ENCODE data around the gene LRRC4.

The LRRC4 gene

DNA sequence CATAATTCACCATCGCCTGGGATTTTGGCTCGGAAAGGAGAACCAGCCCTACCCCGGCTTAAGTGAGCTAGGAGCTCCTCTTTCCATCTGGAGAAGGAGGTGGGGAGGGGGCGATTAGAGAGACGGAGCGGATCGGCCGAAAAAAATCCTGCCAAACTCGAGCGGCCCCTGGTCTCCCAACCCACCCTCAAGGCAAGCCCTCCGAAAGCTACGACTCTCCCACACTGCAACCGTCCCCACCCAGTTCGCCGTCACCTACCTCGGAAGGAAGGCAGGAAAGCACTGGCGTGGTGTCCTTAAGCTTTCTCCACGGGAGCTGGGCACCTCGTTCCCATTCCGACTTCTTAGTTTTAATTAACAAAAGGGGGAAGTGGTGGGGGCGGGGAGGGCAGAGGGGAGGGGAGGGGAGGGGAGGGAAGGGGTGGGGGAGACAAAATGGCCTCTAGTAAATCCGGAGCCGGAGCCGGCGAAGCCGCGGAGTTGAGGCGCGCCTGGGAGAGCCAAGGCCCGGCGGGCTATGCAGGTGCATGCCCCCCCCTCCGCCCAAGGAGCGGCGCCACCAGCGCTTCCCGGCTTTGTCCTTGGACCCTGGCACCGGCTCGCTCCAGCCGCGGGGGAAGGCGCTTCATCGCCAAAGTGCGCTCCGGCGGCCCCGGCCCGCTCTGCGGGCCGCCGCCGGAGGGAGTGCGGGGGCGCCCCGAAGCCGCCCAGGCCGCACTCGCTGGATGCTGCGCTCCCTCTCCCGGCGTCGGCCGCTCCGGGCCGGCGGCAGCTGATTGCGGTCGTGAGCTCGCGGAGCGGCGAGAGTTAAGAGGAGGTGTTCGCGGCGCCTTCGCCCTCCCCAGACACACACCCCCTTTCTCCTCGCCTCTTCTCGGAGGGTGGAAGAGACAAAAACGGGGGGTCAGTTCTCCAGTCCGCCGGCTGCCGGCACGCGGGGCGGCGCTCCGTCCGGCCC, at the start of gene LRRC4:
LRRC4 (minus strand) TSS at position 784 of the 958 bp plus-strand sequence. CDS start 797 bp downstream, outside the sequence.
- in situ Hi-C loops (cut with MboI; ENCODE audit: low pct_unique_long_range_greater_than_20kb, low sequenced_read_pairs) = no loop called here
- DNase-seq = no peak

- in situ Hi-C loops (cut with MboI; ENCODE audit: low pct_unique_long_range_greater_than_20kb, low sequenced_read_pairs) = no loop called here
- DNase-seq = no peak
Measured at GRCh38 chr7:128080169-128080568, 48.9 kb upstream of the LRRC4 start.

GRCh38 chr7:128078309-128078708, 47.1 kb upstream of the LRRC4 start:
- DNase-seq = no peak
- in situ Hi-C loops (cut with MboI; ENCODE audit: low pct_unique_long_range_greater_than_20kb, low sequenced_read_pairs) = no loop called here

- in situ Hi-C loops (cut with MboI; ENCODE audit: low pct_unique_long_range_greater_than_20kb, low sequenced_read_pairs) = no loop called here
- DNase-seq = peak; percentile 18
Measured at GRCh38 chr7:128076796-128077271, 45.6 kb upstream of the LRRC4 start.

DNA sequence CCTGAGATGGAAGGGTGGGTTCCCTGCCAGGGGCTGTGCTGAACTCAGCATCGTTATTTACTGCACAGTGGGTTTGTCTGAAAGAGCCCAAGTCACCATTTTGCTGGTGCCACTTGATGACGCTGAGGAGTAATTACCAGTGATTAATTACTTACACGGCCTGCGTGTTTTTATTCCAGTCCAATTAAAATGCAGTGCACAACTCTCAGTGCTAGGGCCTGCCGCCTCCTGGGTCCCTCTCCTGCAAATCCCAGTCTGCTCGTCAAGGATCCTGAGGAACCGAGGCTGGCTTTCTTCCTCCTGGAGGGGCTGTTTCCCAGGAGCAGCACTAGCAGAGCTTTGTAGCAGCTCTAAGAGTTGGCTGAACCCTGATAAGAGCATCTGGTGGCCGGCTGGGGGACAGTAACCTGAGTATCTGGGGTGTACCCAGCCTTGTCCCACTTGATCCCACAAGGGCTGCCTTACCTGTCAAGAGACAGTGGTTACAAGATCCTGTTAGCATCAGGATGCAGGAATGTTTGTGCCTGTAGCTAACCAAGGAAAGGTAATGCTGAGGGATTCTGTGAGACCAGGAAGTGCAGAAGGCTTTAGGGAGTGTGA, 45.1 kb upstream of the LRRC4 start:
- no peak for DNase-seq
- in situ Hi-C loops (cut with MboI; ENCODE audit: low pct_unique_long_range_greater_than_20kb, low sequenced_read_pairs) = no loop called here

- in situ Hi-C loops (cut with MboI; ENCODE audit: low pct_unique_long_range_greater_than_20kb, low sequenced_read_pairs) = no loop called here
- DNase-seq = no peak
Measured at GRCh38 chr7:128075242-128076095, 44.2 kb upstream of the LRRC4 start.

- DNase-seq = no peak
- in situ Hi-C loops (cut with MboI; ENCODE audit: low pct_unique_long_range_greater_than_20kb, low sequenced_read_pairs) = no loop called here
Measured at GRCh38 chr7:128074736-128075135, 43.5 kb upstream of the LRRC4 start.

- no peak for DNase-seq
Measured at GRCh38 chr7:128074336-128074735, 43.1 kb upstream of the LRRC4 start.

GRCh38 chr7:128073671-128074310, 42.6 kb upstream of the LRRC4 start:
- in situ Hi-C loops (cut with MboI; ENCODE audit: low pct_unique_long_range_greater_than_20kb, low sequenced_read_pairs) = no loop called here

More at GRCh38 chr7:128074336-128074735, 43.1 kb upstream of the LRRC4 start:
- in situ Hi-C loops (cut with MboI; ENCODE audit: low pct_unique_long_range_greater_than_20kb, low sequenced_read_pairs) = no loop called here

DNA sequence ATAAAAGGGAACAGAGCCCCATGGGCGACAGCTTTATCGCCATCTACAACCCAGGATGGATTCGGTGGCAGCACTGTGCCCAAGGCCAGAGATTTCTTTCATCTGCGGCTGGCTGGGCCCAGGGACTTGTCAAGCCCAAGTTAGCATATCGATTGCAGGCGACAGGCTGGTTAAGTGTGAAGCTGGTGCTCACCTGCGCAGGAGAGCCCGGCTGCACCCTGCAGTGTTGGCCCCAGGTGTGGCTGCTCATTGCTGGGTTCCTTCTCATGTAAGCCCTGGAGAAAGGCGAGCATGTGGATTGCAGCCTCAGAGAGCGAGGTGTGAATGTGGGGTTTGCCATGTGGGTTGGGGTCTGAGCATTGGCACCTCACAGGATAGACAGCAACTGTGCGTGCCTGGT, 40.6 kb upstream of the LRRC4 start:
- no peak for DNase-seq
- in situ Hi-C loops (cut with MboI; ENCODE audit: low pct_unique_long_range_greater_than_20kb, low sequenced_read_pairs) = no loop called here

More at GRCh38 chr7:128073671-128074310, 42.6 kb upstream of the LRRC4 start:
- DNase-seq = no peak

DNA sequence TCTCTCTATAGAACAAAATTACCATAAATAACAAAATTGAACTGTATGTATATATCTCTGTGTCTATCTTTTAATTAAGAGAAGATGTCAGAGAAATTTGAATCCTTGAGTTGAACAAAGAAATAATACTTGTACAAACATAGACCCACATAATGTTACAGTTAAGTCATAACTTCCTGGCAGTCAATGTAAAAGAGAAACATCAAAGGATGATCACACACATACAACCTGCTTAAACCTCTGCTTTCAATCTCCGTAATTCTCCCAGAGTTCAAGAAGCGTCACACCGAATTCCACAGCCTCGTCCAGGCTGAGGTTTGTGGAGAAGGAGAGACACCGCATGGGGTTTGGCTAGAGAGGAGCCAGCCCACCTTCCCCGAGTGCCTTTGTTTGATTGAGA, 40.1 kb upstream of the LRRC4 start:
- in situ Hi-C loops (cut with MboI; ENCODE audit: low pct_unique_long_range_greater_than_20kb, low sequenced_read_pairs) = no loop called here
- DNase-seq = no peak

DNA sequence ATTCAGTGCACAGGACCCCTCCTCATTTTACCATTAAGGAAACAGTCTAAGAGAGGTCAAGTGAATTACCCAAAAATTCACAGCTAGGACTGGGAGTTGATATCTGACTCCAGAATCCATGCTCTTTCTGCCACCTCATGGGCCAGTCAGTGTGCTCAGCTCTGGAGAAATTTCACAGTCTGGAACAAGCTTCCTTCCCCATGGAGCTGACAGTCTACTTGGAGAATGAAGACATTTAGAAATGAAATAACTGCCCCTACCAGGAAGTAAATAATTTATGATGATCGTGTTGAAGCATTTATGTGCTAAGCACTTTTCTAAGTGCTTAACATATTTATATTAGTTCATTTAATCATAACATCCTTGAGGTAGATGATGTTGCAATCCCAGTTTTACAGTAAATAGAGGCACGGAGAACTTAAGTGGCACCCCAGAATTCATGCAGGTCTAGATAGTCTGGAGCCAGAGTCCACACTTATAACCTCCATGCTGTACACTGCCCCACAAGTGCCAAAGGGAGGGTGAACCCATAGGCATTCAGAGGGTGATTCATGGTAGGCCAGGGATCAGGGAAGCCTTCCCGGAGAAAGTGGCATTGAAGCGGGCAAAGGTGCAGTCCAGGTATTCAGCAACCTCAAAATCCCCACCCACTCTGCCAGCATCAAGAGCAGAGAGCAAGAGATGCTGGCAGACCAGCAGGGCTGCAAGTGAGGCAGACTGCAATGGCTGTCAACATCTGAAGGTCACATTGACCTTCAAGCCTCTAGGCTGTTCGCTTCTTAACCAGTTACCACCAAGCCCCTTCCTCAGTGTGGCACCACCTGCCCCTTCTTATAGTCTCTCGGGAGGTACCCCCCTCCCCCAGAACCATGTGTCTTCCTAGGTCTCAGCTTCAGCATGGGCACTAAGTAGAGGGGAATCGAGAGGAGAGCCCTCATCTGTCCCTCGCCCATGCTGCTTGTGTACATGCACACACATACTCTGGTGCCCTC, 38.4 kb upstream of the LRRC4 start:
- in situ Hi-C loops (cut with MboI; ENCODE audit: low pct_unique_long_range_greater_than_20kb, low sequenced_read_pairs) = no loop called here
- no peak for DNase-seq

DNA sequence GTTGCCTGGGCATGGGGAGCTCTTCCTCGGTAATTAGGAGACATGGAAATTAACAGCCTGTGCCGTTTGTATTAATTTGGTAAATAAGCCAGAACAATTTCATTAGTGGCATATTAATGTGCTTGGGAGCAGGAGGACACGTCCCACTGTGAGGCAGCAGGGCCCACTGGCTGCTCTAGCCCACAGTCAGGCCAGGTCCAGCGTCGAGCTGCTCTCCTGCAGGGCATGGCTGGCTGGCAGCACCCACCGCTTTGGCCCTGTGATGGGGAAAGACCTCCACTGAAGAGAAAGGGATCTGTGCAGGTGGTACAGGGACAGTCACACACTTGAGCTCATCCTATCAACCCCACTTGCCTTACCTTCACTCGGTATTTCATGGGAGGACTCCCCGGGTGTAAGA, 37.5 kb upstream of the LRRC4 start:
- DNase-seq = no peak
- in situ Hi-C loops (cut with MboI; ENCODE audit: low pct_unique_long_range_greater_than_20kb, low sequenced_read_pairs) = no loop called here

DNA sequence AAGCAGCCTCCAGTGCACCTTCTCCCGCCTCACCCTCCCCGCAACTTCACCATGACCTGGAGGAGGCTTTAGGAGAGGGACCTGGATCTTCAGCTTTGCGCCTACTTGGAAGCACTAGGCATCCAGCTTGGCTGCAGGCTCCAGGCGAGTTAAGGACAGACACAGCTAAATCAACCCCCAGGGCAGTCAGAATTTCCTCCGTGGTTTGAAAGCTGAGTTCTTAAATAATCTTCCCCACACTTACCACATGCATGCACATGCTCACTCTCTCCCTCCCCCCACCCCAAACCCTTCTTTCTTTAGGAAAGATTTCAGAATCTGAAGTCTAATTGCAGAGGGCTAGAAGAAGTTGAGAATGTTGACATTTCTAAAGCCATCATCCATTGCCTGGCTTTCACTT, 36.7 kb upstream of the LRRC4 start:
- in situ Hi-C loops (cut with MboI; ENCODE audit: low pct_unique_long_range_greater_than_20kb, low sequenced_read_pairs) = no loop called here
- DNase-seq = no peak

GRCh38 chr7:128066858-128067257, 35.6 kb upstream of the LRRC4 start:
- DNase-seq = no peak
- in situ Hi-C loops (cut with MboI; ENCODE audit: low pct_unique_long_range_greater_than_20kb, low sequenced_read_pairs) = no loop called here

DNA sequence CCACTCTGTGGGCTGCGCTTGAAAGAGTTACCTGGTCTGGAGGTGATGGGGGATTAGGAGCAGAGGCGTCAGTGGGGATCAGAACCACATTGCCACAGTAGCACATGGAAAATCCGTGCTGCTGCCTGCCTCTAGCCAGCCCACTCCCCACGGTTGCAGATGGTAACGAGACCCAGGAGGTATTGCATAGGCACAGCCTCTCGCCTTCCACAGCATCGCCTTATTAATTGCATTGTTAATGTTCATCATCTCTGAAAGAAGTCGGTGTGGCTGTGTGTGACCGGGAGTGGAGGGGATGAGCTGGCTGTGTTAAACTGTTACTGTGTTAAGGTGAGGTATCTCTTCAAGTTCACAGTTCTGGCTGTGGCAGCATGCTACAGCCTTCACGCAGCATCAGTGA, 35.2 kb upstream of the LRRC4 start:
- no peak for DNase-seq

GRCh38 chr7:128065872-128066271, 34.6 kb upstream of the LRRC4 start:
- in situ Hi-C loops (cut with MboI; ENCODE audit: low pct_unique_long_range_greater_than_20kb, low sequenced_read_pairs) = no loop called here
- DNase-seq = no peak

More for the DNA sequence above, 35.2 kb upstream of the LRRC4 start:
- in situ Hi-C loops (cut with MboI; ENCODE audit: low pct_unique_long_range_greater_than_20kb, low sequenced_read_pairs) = no loop called here

- DNase-seq = no peak
- in situ Hi-C loops (cut with MboI; ENCODE audit: low pct_unique_long_range_greater_than_20kb, low sequenced_read_pairs) = no loop called here
Measured at GRCh38 chr7:128063088-128063487, 31.9 kb upstream of the LRRC4 start.
